SK-N-SH (cell line): ENCODE results near the gene DEFB115. TPM values are rescaled to one million over a fixed set of nuclear protein-coding genes. Genes with fewer than 3 reads are reported as not detected.

Source experiments
- CTCF ChIA-PET: fragments of 300-600, 350-600 bp; formaldehyde crosslinking; extraction: SDS; loops from one replicate; lab custom pipeline; 2021; lab: Yijun Ruan, JAX
- POLR2A ChIA-PET: fragments of 350-600 bp; sonication (Branson Sonifier 250); formaldehyde crosslinking; extraction: SDS; loops from one replicate; lab custom pipeline; 2020; ENCODE audit warnings: antibody characterized with exemption, inconsistent platforms; lab: Yijun Ruan, JAX
- DNase-seq: peaks from one replicate; pipeline ENCODE4 v3.0.0; 2012
- H2AFZ ChIP-seq: fragments of 200-600 bp; sonication (generic); 2 replicates; pipeline ENCODE4 v1.8.1; 2016; ENCODE audit warnings: antibody characterized with exemption, mild to moderate bottlenecking, low read depth
- H3F3A ChIP-seq: fragments of 200-600 bp; sonication (generic); replicated peaks from 2 replicates; pipeline ENCODE3; 2016; ENCODE audit warnings: antibody characterized with exemption, mild to moderate bottlenecking; ENCODE audit not compliant: insufficient read depth
- H3K27ac ChIP-seq, 2 experiments: fragments of 200-500 bp in 1 of 2; fragments of 200-600 bp in 1 of 2; sonication (Bioruptor generic) in 1 of 2; sonication (generic), shearing (Covaris generic) in 1 of 2; 2 replicates each; pipeline versions ENCODE4 v1.5.1 to v1.6.1; 2014 to 2016; ENCODE audit warnings: low read depth in 2 of 2, inconsistent platforms in 1 of 2, low read length in 1 of 2, mild to moderate bottlenecking in 1 of 2, mixed read lengths in 1 of 2
- H3K27me3 ChIP-seq: fragments of 200-600 bp; sonication (generic), shearing (Covaris generic); 2 replicates; pipeline ENCODE4 v1.6.1; 2016; ENCODE audit warnings: mixed run types; ENCODE audit not compliant: insufficient read depth
- H3K36me3 ChIP-seq, 2 experiments: fragments of 200-500 bp in 1 of 2; fragments of 200-600 bp in 1 of 2; sonication (Bioruptor generic) in 1 of 2; sonication (generic) in 1 of 2; replicated peaks in 1 of 2; 2 replicates each; pipeline versions ENCODE3 to v1.5.1; 2014 to 2016; ENCODE audit warnings: low read length in 1 of 2, mild to moderate bottlenecking in 1 of 2; ENCODE audit not compliant: insufficient read depth in 2 of 2, control insufficient read depth in 1 of 2
- H3K4me1 ChIP-seq, 2 experiments: fragments of 200-500 bp in 1 of 2; fragments of 200-600 bp in 1 of 2; sonication (Bioruptor generic) in 1 of 2; sonication (generic), shearing (Covaris generic) in 1 of 2; 2 replicates each; pipeline versions ENCODE4 v1.5.1 to v1.6.1; 2014 to 2016; ENCODE audit warnings: low read depth in 1 of 2, low read length in 1 of 2, mixed run types in 1 of 2; ENCODE audit not compliant: insufficient read depth in 2 of 2, control insufficient read depth in 1 of 2
- H3K4me2 ChIP-seq: fragments of 200-600 bp; sonication (generic), shearing (Covaris generic); 2 replicates; pipeline ENCODE4 v1.6.1; 2017; ENCODE audit warnings: mixed run types
- H3K4me3 ChIP-seq, 2 experiments: fragments of 200-500 bp in 1 of 2; fragments of 200-600 bp in 1 of 2; sonication (Bioruptor generic) in 1 of 2; sonication (generic), shearing (Covaris generic) in 1 of 2; 2 replicates each; pipeline versions ENCODE4 v1.5.1 to v1.8.1; 2014 to 2016; ENCODE audit warnings: low read depth in 2 of 2, inconsistent platforms in 1 of 2, low read length in 1 of 2, mild to moderate bottlenecking in 1 of 2, mixed read lengths in 1 of 2, moderate library complexity in 1 of 2
- H3K79me2 ChIP-seq: fragments of 200-600 bp; sonication (generic); 2 replicates; pipeline ENCODE4 v1.8.1; 2017; ENCODE audit warnings: mild to moderate bottlenecking; ENCODE audit not compliant: insufficient read depth
- H3K9ac ChIP-seq: fragments of 200-600 bp; sonication (generic); 2 replicates; pipeline ENCODE4 v1.6.1; 2017; ENCODE audit warnings: mixed run types
- H3K9me2 ChIP-seq: fragments of 200-600 bp; sonication (generic); 2 replicates; pipeline ENCODE4 v1.6.1; 2017; ENCODE audit warnings: mixed run types
- H3K9me3 ChIP-seq: fragments of 200-600 bp; sonication (generic); 2 replicates; pipeline ENCODE4 v1.6.1; 2017; ENCODE audit warnings: mixed run types, mild to moderate bottlenecking, moderate library complexity
- H4K20me1 ChIP-seq: fragments of 200-600 bp; sonication (generic); 2 replicates; pipeline ENCODE4 v1.6.1; 2017; ENCODE audit warnings: mild to moderate bottlenecking, mixed run types; ENCODE audit not compliant: insufficient read depth
- CHD2 ChIP-seq: fragments of 150-350 bp; IDR thresholded peaks from 2 replicates; pipeline ENCODE4 v1.6.1; 2018; ENCODE audit warnings: low read length; ENCODE audit not compliant: partially characterized antibody
- FOSL2 ChIP-seq: IDR thresholded peaks from 2 replicates; pipeline ENCODE4 v1.4.0; 2012; ENCODE audit warnings: low read depth, mild to moderate bottlenecking, moderate library complexity, borderline replicate concordance
- FOXJ3 ChIP-seq: sonication (generic); formaldehyde crosslinking; IDR thresholded peaks from 2 replicates; pipeline ENCODE4 v1.5.1; 2020; ENCODE audit warnings: mild to moderate bottlenecking, missing genetic modification reagents
- GABPA ChIP-seq: IDR thresholded peaks from 2 replicates; pipeline ENCODE4 v1.4.0; 2012; ENCODE audit warnings: low read depth, mild to moderate bottlenecking
- GATA2 ChIP-seq: sonication (generic); formaldehyde crosslinking; IDR thresholded peaks from 2 replicates; pipeline ENCODE4 v1.5.0; 2020; ENCODE audit warnings: mild to moderate bottlenecking, missing genetic modification reagents
- MAX ChIP-seq: IDR thresholded peaks from 2 replicates; pipeline ENCODE4 v1.4.0; 2012; ENCODE audit warnings: low read depth
- NRF1 ChIP-seq: IDR thresholded peaks from 2 replicates; pipeline ENCODE4 v1.6.1; 2012; ENCODE audit warnings: low read depth, mild to moderate bottlenecking, low read length
- SIN3A ChIP-seq: IDR thresholded peaks from 2 replicates; pipeline ENCODE4 v1.6.1; 2012; ENCODE audit warnings: low read depth, mild to moderate bottlenecking, low read length, moderate library complexity, borderline replicate concordance
- TCF12 ChIP-seq: IDR thresholded peaks from 2 replicates; pipeline ENCODE4 v1.4.0; 2012
- TEAD4 ChIP-seq: IDR thresholded peaks from 2 replicates; pipeline ENCODE4 v1.4.0; 2012; ENCODE audit warnings: mild to moderate bottlenecking, borderline replicate concordance; ENCODE audit not compliant: insufficient read depth
- WGBS: methylation state at CpG from one replicate; pipeline ENCODE4 v1.1.6; 2017; ENCODE audit warnings: low lambda C conversion rate; 5-methylcytosine and 5-hydroxymethylcytosine counted together
- polyA plus RNA-seq, 3 experiments: library from polyadenylated mRNA; depleted of rRNA; stranded (reverse); fragments of >200 nt; gene quantifications; 2 replicates each; pipeline ENCODE4 v1.2.3, GENCODE V29; 2012
- TF ChIP-seq, protein P1 (sequence below): fragments of 150-350 bp; IDR thresholded peaks from 2 replicates; pipeline ENCODE4 v1.6.1; 2017; ENCODE audit warnings: antibody characterized with exemption, low read length, low read depth, borderline replicate concordance
- TF ChIP-seq, protein P2 (sequence below): fragments of 200-600 bp; sonication (generic); IDR thresholded peaks from 2 replicates; pipeline ENCODE4 v1.6.1; 2017; ENCODE audit warnings: antibody characterized with exemption, mild to moderate bottlenecking, moderate library complexity
- TF ChIP-seq, protein P3 (sequence below): IDR thresholded peaks from 2 replicates; pipeline ENCODE4 v1.6.1; 2012; ENCODE audit warnings: mild to moderate bottlenecking, low read depth, low read length, moderate library complexity

The DEFB115 gene
- polyA plus RNA-seq, 1 of the 3 experiments (the other 2 are of a cell fraction): not detected

GRCh38 chr20:31260326-31260932 is 3.0 kb downstream of the DEFB115 start (continued):
- TF ChIP-seq, protein P1, sequence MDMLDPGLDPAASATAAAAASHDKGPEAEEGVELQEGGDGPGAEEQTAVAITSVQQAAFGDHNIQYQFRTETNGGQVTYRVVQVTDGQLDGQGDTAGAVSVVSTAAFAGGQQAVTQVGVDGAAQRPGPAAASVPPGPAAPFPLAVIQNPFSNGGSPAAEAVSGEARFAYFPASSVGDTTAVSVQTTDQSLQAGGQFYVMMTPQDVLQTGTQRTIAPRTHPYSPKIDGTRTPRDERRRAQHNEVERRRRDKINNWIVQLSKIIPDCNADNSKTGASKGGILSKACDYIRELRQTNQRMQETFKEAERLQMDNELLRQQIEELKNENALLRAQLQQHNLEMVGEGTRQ: no peak

DNA sequence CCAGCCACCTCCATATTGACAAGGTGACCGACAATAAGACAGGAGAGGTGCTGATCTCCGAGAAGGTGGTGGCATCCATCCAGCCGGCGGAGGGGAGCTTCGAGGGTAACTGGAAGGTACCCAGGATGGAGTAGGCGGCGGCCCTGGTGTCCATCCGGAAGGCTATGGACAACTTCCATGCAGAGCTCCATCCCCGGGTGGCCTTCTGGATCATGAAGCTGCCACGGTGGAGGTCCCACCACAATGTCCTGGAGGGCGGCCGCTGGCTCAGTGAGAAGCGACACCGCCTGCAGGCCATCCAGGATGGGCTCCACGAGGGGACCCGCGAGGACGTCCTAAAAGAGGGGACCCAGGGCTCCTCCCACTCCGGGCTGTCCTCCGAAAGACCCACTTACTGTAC is 17.0 kb downstream of the DEFB115 start:
- Histone ChIP-seq H3K4me3 (no peak overlapping the region), H3F3A (no peaks in the 10 kb centered on the region), H3K36me3 (no peaks in the 10 kb centered on the region), H3K4me1 (no peaks in the 10 kb centered on the region), H2AFZ (no peak overlapping the region), H3K27ac (no peak overlapping the region), H3K9me2 (no peaks in the 10 kb centered on the region), H3K79me2 (no peaks in the 10 kb centered on the region), H4K20me1 (no peaks in the 10 kb centered on the region), H3K4me2 (no peak overlapping the region), H3K9ac (no peak overlapping the region), H3K27me3 (no peaks in the 10 kb centered on the region), H3K9me3 (no peaks in the 10 kb centered on the region)
- ChIA-PET CTCF (interaction anchor here (1.3 kb wide), 1 partner anchor 14 kb away, joined by 6 read pairs; no protein-coding TSS in a partner anchor), POLR2A (no interaction called here)
- 0% methylated on average over 3 of the region's 20 CpGs for WGBS
- DNase-seq: no peak
- no peak for TF ChIP-seq SIN3A
- TF ChIP-seq FOSL2: no peak
- no peak for TF ChIP-seq MAX
- TF ChIP-seq TEAD4: no peak
- no peak for TF ChIP-seq GABPA
- TF ChIP-seq, protein P2, sequence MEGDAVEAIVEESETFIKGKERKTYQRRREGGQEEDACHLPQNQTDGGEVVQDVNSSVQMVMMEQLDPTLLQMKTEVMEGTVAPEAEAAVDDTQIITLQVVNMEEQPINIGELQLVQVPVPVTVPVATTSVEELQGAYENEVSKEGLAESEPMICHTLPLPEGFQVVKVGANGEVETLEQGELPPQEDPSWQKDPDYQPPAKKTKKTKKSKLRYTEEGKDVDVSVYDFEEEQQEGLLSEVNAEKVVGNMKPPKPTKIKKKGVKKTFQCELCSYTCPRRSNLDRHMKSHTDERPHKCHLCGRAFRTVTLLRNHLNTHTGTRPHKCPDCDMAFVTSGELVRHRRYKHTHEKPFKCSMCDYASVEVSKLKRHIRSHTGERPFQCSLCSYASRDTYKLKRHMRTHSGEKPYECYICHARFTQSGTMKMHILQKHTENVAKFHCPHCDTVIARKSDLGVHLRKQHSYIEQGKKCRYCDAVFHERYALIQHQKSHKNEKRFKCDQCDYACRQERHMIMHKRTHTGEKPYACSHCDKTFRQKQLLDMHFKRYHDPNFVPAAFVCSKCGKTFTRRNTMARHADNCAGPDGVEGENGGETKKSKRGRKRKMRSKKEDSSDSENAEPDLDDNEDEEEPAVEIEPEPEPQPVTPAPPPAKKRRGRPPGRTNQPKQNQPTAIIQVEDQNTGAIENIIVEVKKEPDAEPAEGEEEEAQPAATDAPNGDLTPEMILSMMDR: no peak
- TF ChIP-seq GATA2 (CRISPR knock-in tag): no peak
- TF ChIP-seq NRF1: no peak
- TF ChIP-seq, protein P3, sequence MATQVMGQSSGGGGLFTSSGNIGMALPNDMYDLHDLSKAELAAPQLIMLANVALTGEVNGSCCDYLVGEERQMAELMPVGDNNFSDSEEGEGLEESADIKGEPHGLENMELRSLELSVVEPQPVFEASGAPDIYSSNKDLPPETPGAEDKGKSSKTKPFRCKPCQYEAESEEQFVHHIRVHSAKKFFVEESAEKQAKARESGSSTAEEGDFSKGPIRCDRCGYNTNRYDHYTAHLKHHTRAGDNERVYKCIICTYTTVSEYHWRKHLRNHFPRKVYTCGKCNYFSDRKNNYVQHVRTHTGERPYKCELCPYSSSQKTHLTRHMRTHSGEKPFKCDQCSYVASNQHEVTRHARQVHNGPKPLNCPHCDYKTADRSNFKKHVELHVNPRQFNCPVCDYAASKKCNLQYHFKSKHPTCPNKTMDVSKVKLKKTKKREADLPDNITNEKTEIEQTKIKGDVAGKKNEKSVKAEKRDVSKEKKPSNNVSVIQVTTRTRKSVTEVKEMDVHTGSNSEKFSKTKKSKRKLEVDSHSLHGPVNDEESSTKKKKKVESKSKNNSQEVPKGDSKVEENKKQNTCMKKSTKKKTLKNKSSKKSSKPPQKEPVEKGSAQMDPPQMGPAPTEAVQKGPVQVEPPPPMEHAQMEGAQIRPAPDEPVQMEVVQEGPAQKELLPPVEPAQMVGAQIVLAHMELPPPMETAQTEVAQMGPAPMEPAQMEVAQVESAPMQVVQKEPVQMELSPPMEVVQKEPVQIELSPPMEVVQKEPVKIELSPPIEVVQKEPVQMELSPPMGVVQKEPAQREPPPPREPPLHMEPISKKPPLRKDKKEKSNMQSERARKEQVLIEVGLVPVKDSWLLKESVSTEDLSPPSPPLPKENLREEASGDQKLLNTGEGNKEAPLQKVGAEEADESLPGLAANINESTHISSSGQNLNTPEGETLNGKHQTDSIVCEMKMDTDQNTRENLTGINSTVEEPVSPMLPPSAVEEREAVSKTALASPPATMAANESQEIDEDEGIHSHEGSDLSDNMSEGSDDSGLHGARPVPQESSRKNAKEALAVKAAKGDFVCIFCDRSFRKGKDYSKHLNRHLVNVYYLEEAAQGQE: no peak
- TF ChIP-seq CHD2: no peak
- no peak for TF ChIP-seq FOXJ3 (CRISPR knock-in tag)
- no peak for TF ChIP-seq TCF12
- TF ChIP-seq, protein P1: no peak
